ENCODE measurements around the gene BRCC3. TPM values are rescaled to one million over a fixed set of nuclear protein-coding genes. Genes with fewer than 3 reads are reported as not detected.

BRCC3 gene
- total RNA-seq (2021; ENCODE audit: unreplicated experiment) = 37.4 TPM
- 25.0 TPM for polyA plus RNA-seq (2012; ENCODE audit: insufficient read length)
- Bru-seq, nascent RNA = percentile 80 among the genes with signal in this experiment
- BruChase-seq, experiment 1, labeled RNA remaining after a 2-hour chase = percentile 81 among the genes with signal in this experiment
- percentile 81 among the genes with signal in this experiment for BruChase-seq, experiment 2, labeled RNA remaining after a 6-hour chase
- long read RNA-seq, transcript BRCC3-208 (10 exons, 2,694 nt) = major isoform, 78 of 111 reads
- long read RNA-seq, partial matches to known transcripts = 9 of 111 reads
- long read RNA-seq, other reads (novel, unspliced or antisense) = 22 of 111 reads

- peaks cover 25% of the 10 kb centered on the region for H3K4me1 ChIP-seq (ENCODE audit: control insufficient read depth, insufficient read depth, low read length)
- ChIA-PET POLR2A (no interaction called here), CTCF (no interaction called here)
- peaks cover 14% of the 10 kb centered on the region for H3K36me3 ChIP-seq (ENCODE audit: control insufficient read depth, insufficient read depth, low read length)
- H3K9me3 ChIP-seq (ENCODE audit: control insufficient read depth, insufficient read depth, low read depth, low read length) = no peaks in the 10 kb centered on the region
- BruUV-seq (replicated peaks) = no TSS peak
- no peaks in the 10 kb centered on the region for H3K27me3 ChIP-seq (ENCODE audit: control insufficient read depth, insufficient read depth, low read length)
- DNase-seq (ENCODE audit: low read depth, low spot score) (no peak), ATAC-seq (peak; percentile 98)
- intact Hi-C loops (cut with micrococcal nuclease; ENCODE audit: unreplicated experiment) = no loop called here
- peak within 1 kb of the TSS; percentile 98 for H3K27ac ChIP-seq (ENCODE audit: low read length)
- in situ Hi-C loops (cut with HindIII; ENCODE audit: low pct_unique_long_range_greater_than_20kb, low sequenced_read_pairs) = no loop called here
- TF ChIP-seq TCF7L2 (IDR thresholded peaks at IDR 0.05; ENCODE audit: low read depth, low read length) (no peak), POLR2AphosphoS5 (IDR thresholded peaks at IDR 0.05; ENCODE audit: low read depth, low read length) (peak; percentile 78), SIN3A (IDR thresholded peaks at IDR 0.05; ENCODE audit: borderline replicate concordance, insufficient read depth, low read depth, low read length) (peak; percentile 74; the same call in 1 of the 2 replicates)
- peak within 1 kb of the TSS; percentile 85 to 95 for H3K4me3 ChIP-seq (ENCODE audit: low read depth in 2 of 2, low read length in 2 of 2)
Measured at GRCh38 chrX:155070975-155071693, at the start of gene BRCC3, which contains the start of the genes CMC4 and MTCP1. BRCC3 (plus strand) TSS chrX:155071508; CDS start chrX:155071528, 20 bp downstream. CMC4 (minus strand) TSS chrX:155071136; CDS start chrX:155064023, 7,113 bp downstream. MTCP1 (minus strand) TSS chrX:155071136; CDS start chrX:155066010, 5,126 bp downstream.

- ATAC-seq (no peak), DNase-seq (ENCODE audit: low read depth, low spot score) (no peak)
- TF ChIP-seq TCF7L2 (IDR thresholded peaks at IDR 0.05; ENCODE audit: low read depth, low read length) = no peak
- no peak for TF ChIP-seq REST (IDR thresholded peaks at IDR 0.05; ENCODE audit: insufficient read depth in 1 of 2, low read depth in 2 of 2, low read length in 1 of 2)
- no peak for TF ChIP-seq CTCF (IDR thresholded peaks at IDR 0.05)
- no peak for TF ChIP-seq POLR2AphosphoS5 (IDR thresholded peaks at IDR 0.05; ENCODE audit: low read depth, low read length)
- TF ChIP-seq SIN3A (IDR thresholded peaks at IDR 0.05; ENCODE audit: borderline replicate concordance, insufficient read depth, low read depth, low read length) = no peak
- no TSS peak for BruUV-seq (replicated peaks)
- H3K4me1 ChIP-seq (ENCODE audit: control insufficient read depth, insufficient read depth, low read length) = 0 out of 2 replicates have a peak, but pooled peaks cover 4% of the 10 kb centered on the region
- H3K36me3 ChIP-seq (ENCODE audit: control insufficient read depth, insufficient read depth, low read length) = no peaks in the 10 kb centered on the region
- intact Hi-C loops (cut with micrococcal nuclease; ENCODE audit: unreplicated experiment) = no loop called here
- no peak within 1 kb of the TSS for H3K27ac ChIP-seq (ENCODE audit: low read length)
- no peak within 1 kb of the TSS for H3K4me3 ChIP-seq (ENCODE audit: low read depth in 2 of 2, low read length in 2 of 2)
- no peaks in the 10 kb centered on the region for H3K27me3 ChIP-seq (ENCODE audit: control insufficient read depth, insufficient read depth, low read length)
- H3K9me3 ChIP-seq (ENCODE audit: control insufficient read depth, insufficient read depth, low read depth, low read length) = no peaks in the 10 kb centered on the region
- POLR2A ChIA-PET = no interaction called here
- in situ Hi-C loops (cut with HindIII; ENCODE audit: low pct_unique_long_range_greater_than_20kb, low sequenced_read_pairs) = no loop called here
- CTCF ChIA-PET = no interaction called here
Measured at GRCh38 chrX:155022585-155022984, 48.7 kb upstream of the BRCC3 start, which contains the start of gene F8. F8 (minus strand) TSS chrX:155022723; CDS start chrX:155022552, 171 bp downstream.
